ENCODE measurements around the gene F8.

DNA sequence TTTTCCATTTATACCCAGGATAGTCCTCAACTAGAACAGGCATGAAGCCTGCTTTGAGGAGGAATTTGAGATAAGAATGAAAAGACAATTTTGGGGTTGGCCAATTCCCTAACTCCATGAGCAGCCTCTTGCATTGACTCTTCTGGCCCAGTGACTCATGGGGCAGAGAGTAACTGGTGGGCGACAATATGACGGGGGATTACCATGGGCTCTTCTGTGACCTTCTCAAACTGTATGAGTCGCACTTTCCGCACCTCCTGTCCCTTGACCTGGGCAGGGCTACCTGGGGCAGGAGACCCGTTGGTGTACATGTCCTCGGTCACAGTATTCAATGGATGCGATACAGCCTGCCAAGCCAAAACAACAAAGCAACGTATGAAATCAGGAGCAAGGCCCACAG lies 230.6 kb downstream of the F8 start:
- TF ChIP-seq, protein P1, sequence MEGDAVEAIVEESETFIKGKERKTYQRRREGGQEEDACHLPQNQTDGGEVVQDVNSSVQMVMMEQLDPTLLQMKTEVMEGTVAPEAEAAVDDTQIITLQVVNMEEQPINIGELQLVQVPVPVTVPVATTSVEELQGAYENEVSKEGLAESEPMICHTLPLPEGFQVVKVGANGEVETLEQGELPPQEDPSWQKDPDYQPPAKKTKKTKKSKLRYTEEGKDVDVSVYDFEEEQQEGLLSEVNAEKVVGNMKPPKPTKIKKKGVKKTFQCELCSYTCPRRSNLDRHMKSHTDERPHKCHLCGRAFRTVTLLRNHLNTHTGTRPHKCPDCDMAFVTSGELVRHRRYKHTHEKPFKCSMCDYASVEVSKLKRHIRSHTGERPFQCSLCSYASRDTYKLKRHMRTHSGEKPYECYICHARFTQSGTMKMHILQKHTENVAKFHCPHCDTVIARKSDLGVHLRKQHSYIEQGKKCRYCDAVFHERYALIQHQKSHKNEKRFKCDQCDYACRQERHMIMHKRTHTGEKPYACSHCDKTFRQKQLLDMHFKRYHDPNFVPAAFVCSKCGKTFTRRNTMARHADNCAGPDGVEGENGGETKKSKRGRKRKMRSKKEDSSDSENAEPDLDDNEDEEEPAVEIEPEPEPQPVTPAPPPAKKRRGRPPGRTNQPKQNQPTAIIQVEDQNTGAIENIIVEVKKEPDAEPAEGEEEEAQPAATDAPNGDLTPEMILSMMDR (conservative IDR thresholded peaks at IDR 0.05; ENCODE audit: low read depth, low read length): no peak
- TF ChIP-seq EZH2 (IDR thresholded peaks at IDR 0.05; ENCODE audit: low read length, unreplicated experiment): no peak
- no peak for TF ChIP-seq EZH2phosphoT487 (IDR thresholded peaks at IDR 0.05; ENCODE audit: borderline replicate concordance, low read length)
